Panc1 (cell line): Measurements from ENCODE around the gene FJX1. TPM values are rescaled to one million over a fixed set of nuclear protein-coding genes. Genes with fewer than 3 reads are reported as not detected.

Experiments
- ATAC-seq: fragments of 200-7000 bp; cut with Tn5 transposase; 2 replicates; pipeline ENCODE4 v1.9.1; 2020; ENCODE audit warnings: mild to moderate bottlenecking, moderate library complexity
- BruUV-seq: library from RNA; stranded (reverse); fragments of 400-500 nt; replicated peaks from 2 replicates; lab custom pipeline; 2021; lab: Mats Ljungman, UMichigan
- CTCF ChIA-PET: fragments of 300-600 bp; sonication (Branson Sonifier 250); formaldehyde crosslinking; loops from one replicate; lab custom pipeline; 2022; ENCODE audit warnings: antibody characterized with exemption; lab: Charles Lee
- POLR2A ChIA-PET: fragments of 300-600 bp; sonication (Branson Sonifier 250); formaldehyde crosslinking; loops from one replicate; lab custom pipeline; 2022; ENCODE audit warnings: antibody characterized with exemption; lab: Charles Lee
- DNase-seq: peaks from one replicate; pipeline ENCODE4 v3.0.0-alpha.2; 2010; ENCODE audit warnings: low read depth, low spot score
- H3K27ac ChIP-seq: 2 replicates; pipeline ENCODE4 v1.5.1; 2011; ENCODE audit warnings: mild to moderate bottlenecking, low read length, inconsistent platforms
- H3K27me3 ChIP-seq: fragments of 200-500 bp; sonication (Bioruptor generic); 2 replicates; pipeline ENCODE4 v1.6.0; 2014; ENCODE audit warnings: low read length, inconsistent platforms; ENCODE audit not compliant: control insufficient read depth, insufficient read depth
- H3K36me3 ChIP-seq: fragments of 200-500 bp; sonication (Bioruptor generic); 2 replicates; pipeline ENCODE4 v1.5.1; 2014; ENCODE audit warnings: inconsistent platforms, mild to moderate bottlenecking, low read length, moderate library complexity; ENCODE audit not compliant: control insufficient read depth, insufficient read depth
- H3K4me1 ChIP-seq: 2 replicates; pipeline ENCODE4 v1.5.1; 2011; ENCODE audit warnings: inconsistent platforms, mild to moderate bottlenecking, low read length, moderate library complexity; ENCODE audit not compliant: control insufficient read depth, insufficient read depth
- H3K4me3 ChIP-seq, 2 experiments: 2 replicates each; pipeline ENCODE4 v1.5.1; 2011 to 2012; ENCODE audit warnings: low read depth in 2 of 2, low read length in 2 of 2, mild to moderate bottlenecking in 2 of 2, inconsistent platforms in 1 of 2, moderate library complexity in 1 of 2
- H3K9me3 ChIP-seq: fragments of 200-500 bp; sonication (Bioruptor generic); 2 replicates; pipeline ENCODE4 v1.5.1; 2014; ENCODE audit warnings: low read depth, mild to moderate bottlenecking, inconsistent platforms, low read length, moderate library complexity; ENCODE audit not compliant: control insufficient read depth, insufficient read depth
- POLR2AphosphoS5 ChIP-seq: IDR thresholded peaks from 2 replicates; pipeline ENCODE4 v1.6.1; 2012; ENCODE audit warnings: mild to moderate bottlenecking, low read depth, low read length, moderate library complexity
- SIN3A ChIP-seq: IDR thresholded peaks from 2 replicates; pipeline ENCODE4 v1.6.1; 2012; ENCODE audit warnings: low read depth, mild to moderate bottlenecking, low read length, moderate library complexity, borderline replicate concordance; ENCODE audit not compliant: insufficient read depth
- TCF7L2 ChIP-seq: IDR thresholded peaks from 2 replicates; pipeline ENCODE4 v1.6.1; 2011; ENCODE audit warnings: mild to moderate bottlenecking, low read depth, low read length, inconsistent platforms
- in situ Hi-C: cut with HindIII; loops from 2 replicates; pipeline ENCODE4 v1.10.0; 2016; ENCODE audit warnings: low sequenced_read_pairs, low pct_unique_long_range_greater_than_20kb
- intact Hi-C: fragments of 100-400 bp; cut with micrococcal nuclease; formaldehyde crosslinking; loops from one replicate; pipeline ENCODE4 v1.10.0; 2022; ENCODE audit not compliant: unreplicated experiment
- total RNA-seq: library from RNA; stranded (reverse); gene quantifications from one replicate; pipeline ENCODE4 v1.2.1, GENCODE V29; 2021; ENCODE audit not compliant: unreplicated experiment
- TF ChIP-seq, protein P1 (sequence below): fragments of 450-650 bp; IDR thresholded peaks from 2 replicates; pipeline ENCODE4 v1.5.1; 2017; ENCODE audit warnings: mild to moderate bottlenecking
- TF ChIP-seq, protein P2 (sequence below), 2 experiments: IDR thresholded peaks; 2 replicates each; pipeline ENCODE4 v1.6.1; 2011 to 2012; ENCODE audit warnings: low read depth in 2 of 2, control low read depth in 1 of 2, low read length in 1 of 2, mild to moderate bottlenecking in 1 of 2, moderate library complexity in 1 of 2; ENCODE audit not compliant: insufficient read depth in 1 of 2

The FJX1 gene
- total RNA-seq, 1 experiment from 2014 or later: 31.1 TPM

- POLR2A ChIA-PET: no interaction called here
These were observed 29.6 kb upstream of the FJX1 start for GRCh38 chr11:35588627-35589026.

DNA sequence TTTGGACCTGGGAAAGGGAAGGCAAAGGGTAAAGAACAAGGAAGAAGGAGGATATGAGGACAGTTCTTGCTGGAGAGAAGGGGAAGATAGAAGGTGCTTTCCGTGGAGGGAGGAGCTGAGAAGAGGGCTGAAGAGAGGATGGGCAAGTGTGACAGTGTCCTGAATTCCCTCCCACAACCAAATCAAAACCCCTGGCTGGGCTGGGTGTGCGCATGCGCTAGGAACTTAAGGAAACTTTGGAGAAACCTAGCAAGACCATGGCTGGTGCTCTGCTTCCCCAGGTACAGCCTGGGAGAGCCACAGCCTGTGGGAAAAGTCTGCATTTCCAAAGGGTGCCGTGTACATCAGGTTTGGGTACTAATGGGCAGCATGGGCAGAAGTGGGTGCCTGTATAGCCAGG lies 29.0 kb upstream of the FJX1 start:
- no TSS peak for BruUV-seq
- ChIA-PET CTCF (no interaction called here), POLR2A (no interaction called here)
- in situ Hi-C loops (no loop called here), intact Hi-C loops (no loop called here)
- DNase-seq (no peak), ATAC-seq (no peak)
- Histone ChIP-seq H3K36me3 (no peaks in the 10 kb centered on the region), H3K9me3 (no peaks in the 10 kb centered on the region), H3K27me3 (peaks cover 38% of the 10 kb centered on the region), H3K4me1 (no peaks in the 10 kb centered on the region), H3K27ac (no peak overlapping the region), H3K4me3 (no peak overlapping the region)
- TF ChIP-seq TCF7L2: no peak
- TF ChIP-seq, protein P1, sequence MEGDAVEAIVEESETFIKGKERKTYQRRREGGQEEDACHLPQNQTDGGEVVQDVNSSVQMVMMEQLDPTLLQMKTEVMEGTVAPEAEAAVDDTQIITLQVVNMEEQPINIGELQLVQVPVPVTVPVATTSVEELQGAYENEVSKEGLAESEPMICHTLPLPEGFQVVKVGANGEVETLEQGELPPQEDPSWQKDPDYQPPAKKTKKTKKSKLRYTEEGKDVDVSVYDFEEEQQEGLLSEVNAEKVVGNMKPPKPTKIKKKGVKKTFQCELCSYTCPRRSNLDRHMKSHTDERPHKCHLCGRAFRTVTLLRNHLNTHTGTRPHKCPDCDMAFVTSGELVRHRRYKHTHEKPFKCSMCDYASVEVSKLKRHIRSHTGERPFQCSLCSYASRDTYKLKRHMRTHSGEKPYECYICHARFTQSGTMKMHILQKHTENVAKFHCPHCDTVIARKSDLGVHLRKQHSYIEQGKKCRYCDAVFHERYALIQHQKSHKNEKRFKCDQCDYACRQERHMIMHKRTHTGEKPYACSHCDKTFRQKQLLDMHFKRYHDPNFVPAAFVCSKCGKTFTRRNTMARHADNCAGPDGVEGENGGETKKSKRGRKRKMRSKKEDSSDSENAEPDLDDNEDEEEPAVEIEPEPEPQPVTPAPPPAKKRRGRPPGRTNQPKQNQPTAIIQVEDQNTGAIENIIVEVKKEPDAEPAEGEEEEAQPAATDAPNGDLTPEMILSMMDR: no peak
- TF ChIP-seq SIN3A: no peak
- TF ChIP-seq POLR2AphosphoS5: no peak
- TF ChIP-seq, protein P2, sequence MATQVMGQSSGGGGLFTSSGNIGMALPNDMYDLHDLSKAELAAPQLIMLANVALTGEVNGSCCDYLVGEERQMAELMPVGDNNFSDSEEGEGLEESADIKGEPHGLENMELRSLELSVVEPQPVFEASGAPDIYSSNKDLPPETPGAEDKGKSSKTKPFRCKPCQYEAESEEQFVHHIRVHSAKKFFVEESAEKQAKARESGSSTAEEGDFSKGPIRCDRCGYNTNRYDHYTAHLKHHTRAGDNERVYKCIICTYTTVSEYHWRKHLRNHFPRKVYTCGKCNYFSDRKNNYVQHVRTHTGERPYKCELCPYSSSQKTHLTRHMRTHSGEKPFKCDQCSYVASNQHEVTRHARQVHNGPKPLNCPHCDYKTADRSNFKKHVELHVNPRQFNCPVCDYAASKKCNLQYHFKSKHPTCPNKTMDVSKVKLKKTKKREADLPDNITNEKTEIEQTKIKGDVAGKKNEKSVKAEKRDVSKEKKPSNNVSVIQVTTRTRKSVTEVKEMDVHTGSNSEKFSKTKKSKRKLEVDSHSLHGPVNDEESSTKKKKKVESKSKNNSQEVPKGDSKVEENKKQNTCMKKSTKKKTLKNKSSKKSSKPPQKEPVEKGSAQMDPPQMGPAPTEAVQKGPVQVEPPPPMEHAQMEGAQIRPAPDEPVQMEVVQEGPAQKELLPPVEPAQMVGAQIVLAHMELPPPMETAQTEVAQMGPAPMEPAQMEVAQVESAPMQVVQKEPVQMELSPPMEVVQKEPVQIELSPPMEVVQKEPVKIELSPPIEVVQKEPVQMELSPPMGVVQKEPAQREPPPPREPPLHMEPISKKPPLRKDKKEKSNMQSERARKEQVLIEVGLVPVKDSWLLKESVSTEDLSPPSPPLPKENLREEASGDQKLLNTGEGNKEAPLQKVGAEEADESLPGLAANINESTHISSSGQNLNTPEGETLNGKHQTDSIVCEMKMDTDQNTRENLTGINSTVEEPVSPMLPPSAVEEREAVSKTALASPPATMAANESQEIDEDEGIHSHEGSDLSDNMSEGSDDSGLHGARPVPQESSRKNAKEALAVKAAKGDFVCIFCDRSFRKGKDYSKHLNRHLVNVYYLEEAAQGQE (IDR thresholded peaks at IDR 0.05; ENCODE audit: insufficient read depth in 1 of 2, low read depth in 2 of 2, low read length in 1 of 2): no peak

More at GRCh38 chr11:35588627-35589026, 29.6 kb upstream of the FJX1 start:
- DNase-seq: no peak
- Histone ChIP-seq H3K36me3 (no peaks in the 10 kb centered on the region), H3K27ac (no peak overlapping the region), H3K27me3 (peaks cover 38% of the 10 kb centered on the region), H3K4me1 (no peaks in the 10 kb centered on the region), H3K9me3 (no peaks in the 10 kb centered on the region), H3K4me3 (no peak overlapping the region)
- BruUV-seq: no TSS peak
- intact Hi-C loops: no loop called here
- TF ChIP-seq, protein P2 (IDR thresholded peaks at IDR 0.05; ENCODE audit: insufficient read depth in 1 of 2, low read depth in 2 of 2, low read length in 1 of 2): no peak
- TF ChIP-seq, protein P1: no peak
- TF ChIP-seq POLR2AphosphoS5: no peak
- no peak for TF ChIP-seq SIN3A
- no peak for TF ChIP-seq TCF7L2
- ATAC-seq: no peak
- CTCF ChIA-PET: no interaction called here
- in situ Hi-C loops: no loop called here
